Mesodermal cell (in vitro differentiated cells): ENCODE results near the gene SMIM27.
A peak's percentile ranks its signal among the peaks of the same experiment; 100 is the strongest.

Experiments used
- H3K27ac ChIP-seq: 2 replicates; pipeline ENCODE4 v1.7.0; 2013; ENCODE audit warnings: mild to moderate bottlenecking, low read depth, low read length, moderate library complexity; ENCODE audit not compliant: severe bottlenecking
- H3K36me3 ChIP-seq: 2 replicates; pipeline ENCODE4 v1.7.1; 2013; ENCODE audit warnings: mild to moderate bottlenecking, low read length, moderate library complexity; ENCODE audit not compliant: control insufficient read depth, insufficient read depth
- H3K4me1 ChIP-seq: one replicate; pipeline ENCODE4 v1.7.1; 2013; ENCODE audit warnings: mild to moderate bottlenecking, low read length; ENCODE audit not compliant: insufficient read depth, control insufficient read depth, poor library complexity, severe bottlenecking
- H3K4me3 ChIP-seq: 2 replicates; pipeline ENCODE4 v1.7.0; 2013; ENCODE audit warnings: low read length, control low read depth, mild to moderate bottlenecking; ENCODE audit not compliant: insufficient read depth, poor library complexity, severe bottlenecking; ENCODE audit errors: extremely low read depth
- H3K9me3 ChIP-seq: 2 replicates; pipeline ENCODE4 v1.7.1; 2013; ENCODE audit warnings: mild to moderate bottlenecking, low read length, moderate library complexity; ENCODE audit not compliant: control insufficient read depth
- WGBS, 2 experiments: methylation state at CpG; one replicate each; pipeline ENCODE4 v1.1.5; 2013; ENCODE audit warnings: missing lambda C conversion rate in 2 of 2; ENCODE audit not compliant: insufficient coverage in 2 of 2; 5-methylcytosine and 5-hydroxymethylcytosine counted together

Gene SMIM27

DNA sequence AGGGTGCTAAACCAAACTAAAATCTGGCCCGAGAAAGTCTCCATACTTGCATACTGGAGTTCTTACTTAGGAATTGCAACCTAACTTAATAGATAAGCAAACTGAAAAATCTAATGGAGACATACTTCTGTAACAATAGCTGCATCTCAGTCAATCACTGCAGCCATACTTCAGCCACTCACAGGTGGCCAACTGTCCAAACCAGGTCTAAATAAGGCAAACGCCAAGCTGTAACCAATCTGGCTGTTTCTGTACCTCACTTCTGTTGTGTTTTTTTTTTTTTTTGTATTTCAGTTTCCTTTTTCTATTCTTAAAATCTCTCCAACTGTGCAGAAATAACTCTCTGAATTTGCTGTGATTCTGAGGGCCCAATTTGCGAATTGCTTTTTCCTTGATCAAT, 25.2 kb downstream of the SMIM27 start:
- H3K36me3 ChIP-seq = no peaks in the 10 kb centered on the region
- no peaks in the 10 kb centered on the region for H3K9me3 ChIP-seq
- WGBS, 2 experiments = 83% methylated on average over 1 of the region's 3 CpGs; no CpG with 5 or more reads in 1 of the 2 experiments
- peaks cover 3% of the 10 kb centered on the region for H3K4me1 ChIP-seq
- H3K27ac ChIP-seq = no peak overlapping the region
- H3K4me3 ChIP-seq = no peak overlapping the region

DNA sequence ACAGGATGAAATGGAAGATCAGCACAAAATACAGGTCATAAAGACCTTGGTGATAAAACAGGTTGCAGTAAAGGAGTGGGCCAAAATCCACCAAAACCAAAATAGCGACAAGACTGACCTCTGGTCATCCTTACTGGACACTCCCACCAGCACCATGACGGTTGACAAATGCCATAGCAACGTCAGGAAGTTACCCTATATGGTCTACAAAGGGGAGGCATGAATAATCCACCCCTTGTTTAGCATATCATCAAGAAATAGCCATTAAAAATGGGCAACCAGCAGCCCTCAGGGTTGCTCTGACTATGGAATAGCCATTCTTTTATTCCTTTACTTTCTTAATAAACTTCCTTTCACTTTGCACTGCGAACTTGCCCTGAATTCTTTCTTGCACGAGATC, 26.8 kb downstream of the SMIM27 start:
- H3K36me3 ChIP-seq = no peaks in the 10 kb centered on the region
- no peaks in the 10 kb centered on the region for H3K9me3 ChIP-seq

GRCh38 chr9:32579706-32580331, 27.7 kb downstream of the SMIM27 start:
- Histone ChIP-seq H3K9me3 (no peaks in the 10 kb centered on the region), H3K36me3 (no peaks in the 10 kb centered on the region), H3K4me1 (peaks cover 3% of the 10 kb centered on the region), H3K4me3 (no peak overlapping the region), H3K27ac (no peak overlapping the region)
- 4% methylated on average over 3 of the region's 4 CpGs; no CpG with 5 or more reads in 1 of the 2 experiments for WGBS, 2 experiments

More for the DNA sequence above, 26.8 kb downstream of the SMIM27 start:
- H3K27ac ChIP-seq = no peak overlapping the region
- H3K4me3 ChIP-seq = no peak overlapping the region
- H3K4me1 ChIP-seq = peaks cover 3% of the 10 kb centered on the region
- 89 to 91% methylated on average over 4 of the region's 5 CpGs for WGBS, 2 experiments

DNA sequence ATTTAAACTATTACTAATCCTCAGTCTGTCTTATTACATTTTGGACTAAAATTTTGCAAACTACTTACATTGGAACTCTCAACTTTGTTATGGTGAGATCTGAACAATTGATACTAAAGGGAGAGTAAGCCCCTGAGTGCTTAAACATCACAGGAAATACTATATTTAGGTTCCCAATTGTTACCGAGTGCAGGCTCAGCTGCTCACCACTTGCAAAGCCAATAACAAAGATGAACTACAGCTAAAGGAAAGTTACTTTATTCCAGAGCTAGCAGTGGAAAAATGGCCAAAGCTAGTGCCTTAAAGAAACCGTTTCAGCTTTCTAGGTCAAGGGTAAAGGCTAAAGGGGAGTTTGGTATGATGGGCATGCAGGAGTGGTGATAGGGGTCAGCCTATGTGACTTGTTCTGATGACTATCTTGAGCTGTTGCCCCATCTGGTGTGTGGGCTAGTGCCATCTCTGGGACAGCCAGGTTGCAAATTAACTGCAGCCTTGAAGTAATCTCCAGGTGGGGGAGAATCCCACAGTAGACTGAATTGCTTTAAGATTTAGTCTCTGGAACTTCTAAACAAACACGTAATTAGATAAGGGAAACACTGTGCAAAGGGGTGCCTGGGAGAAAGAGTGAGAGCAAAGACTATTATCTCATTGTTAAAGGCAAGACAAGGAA, 28.6 kb downstream of the SMIM27 start:
- H3K36me3 ChIP-seq = no peaks in the 10 kb centered on the region
- H3K27ac ChIP-seq = peak overlapping the region; percentile 16
- no peak overlapping the region for H3K4me3 ChIP-seq
- 54 to 67% methylated on average over 1 to 2 of the region's 3 CpGs for WGBS, 2 experiments
- no peaks in the 10 kb centered on the region for H3K9me3 ChIP-seq
- peaks cover 3% of the 10 kb centered on the region for H3K4me1 ChIP-seq

DNA sequence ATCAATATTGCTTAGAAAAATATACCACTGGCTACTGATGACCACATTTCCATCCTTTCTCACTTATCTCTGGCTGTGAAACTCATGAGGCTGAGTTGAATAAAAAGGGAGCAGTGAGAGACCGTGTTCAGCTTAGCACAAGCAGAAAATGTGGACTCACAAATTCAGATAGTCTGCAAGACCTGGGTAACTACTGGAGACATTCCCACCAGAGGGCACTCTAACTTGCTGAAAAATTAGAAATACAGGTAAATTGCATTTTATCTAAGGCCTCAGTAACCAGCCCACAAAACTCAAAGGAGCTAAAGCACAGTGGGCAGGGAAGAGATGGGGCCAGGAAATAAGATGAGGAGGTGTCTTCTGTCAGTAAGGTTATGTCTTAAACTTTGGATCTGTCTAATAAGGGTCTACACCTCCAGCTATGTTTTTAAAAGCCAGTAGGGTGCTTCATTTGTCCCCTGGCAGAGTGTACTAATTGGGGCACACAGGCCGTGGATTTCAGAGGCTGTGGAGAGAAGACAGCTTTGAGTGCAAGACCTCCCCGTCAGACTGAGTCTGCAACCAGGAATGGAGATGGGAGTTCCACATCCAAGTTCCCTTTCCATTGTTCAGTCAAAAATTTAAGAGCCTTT, 29.5 kb downstream of the SMIM27 start:
- Histone ChIP-seq H3K27ac (no peak overlapping the region), H3K36me3 (no peaks in the 10 kb centered on the region)
- 71 to 73% methylated on average over 3 of the region's 3 CpGs for WGBS, 2 experiments

GRCh38 chr9:32584784-32585183, 32.7 kb downstream of the SMIM27 start:
- Histone ChIP-seq H3K27ac (no peak overlapping the region), H3K9me3 (no peaks in the 10 kb centered on the region)
- WGBS, 2 experiments = 62% methylated on average over 2 of the region's 2 CpGs; no CpG with 5 or more reads in 1 of the 2 experiments

More for the DNA sequence above, 29.5 kb downstream of the SMIM27 start:
- Histone ChIP-seq H3K4me3 (no peak overlapping the region), H3K4me1 (peaks cover 3% of the 10 kb centered on the region), H3K9me3 (no peaks in the 10 kb centered on the region)

GRCh38 chr9:32587901-32588300, 35.8 kb downstream of the SMIM27 start:
- Histone ChIP-seq H3K27ac (no peak overlapping the region), H3K4me1 (no peaks in the 10 kb centered on the region), H3K36me3 (no peaks in the 10 kb centered on the region), H3K4me3 (no peak overlapping the region), H3K9me3 (no peaks in the 10 kb centered on the region)

More at GRCh38 chr9:32584784-32585183, 32.7 kb downstream of the SMIM27 start:
- Histone ChIP-seq H3K4me3 (no peak overlapping the region), H3K4me1 (peaks cover 3% of the 10 kb centered on the region), H3K36me3 (no peaks in the 10 kb centered on the region)

- H3K4me3 ChIP-seq = no peak overlapping the region
- H3K27ac ChIP-seq = no peak overlapping the region
- 25 to 40% methylated on average over 2 to 3 of the region's 6 CpGs for WGBS, 2 experiments
- H3K36me3 ChIP-seq = no peaks in the 10 kb centered on the region
- no peaks in the 10 kb centered on the region for H3K9me3 ChIP-seq
- no peaks in the 10 kb centered on the region for H3K4me1 ChIP-seq
Measured at GRCh38 chr9:32589083-32589723, 37.1 kb downstream of the SMIM27 start.

GRCh38 chr9:32590476-32590875, 38.3 kb downstream of the SMIM27 start:
- WGBS, 2 experiments = 40% methylated on average over 1 of the region's 2 CpGs; no CpG with 5 or more reads in 1 of the 2 experiments
- H3K9me3 ChIP-seq = no peaks in the 10 kb centered on the region
- H3K4me3 ChIP-seq = no peak overlapping the region
- no peaks in the 10 kb centered on the region for H3K4me1 ChIP-seq
- H3K27ac ChIP-seq = no peak overlapping the region
- H3K36me3 ChIP-seq = no peaks in the 10 kb centered on the region

GRCh38 chr9:32590898-32591297, 38.8 kb downstream of the SMIM27 start:
- Histone ChIP-seq H3K4me1 (no peaks in the 10 kb centered on the region), H3K27ac (no peak overlapping the region)
- no CpG with 5 or more reads among the region's 1 CpG for WGBS, 2 experiments

More at GRCh38 chr9:32590898-32591297, 38.8 kb downstream of the SMIM27 start:
- H3K9me3 ChIP-seq = no peaks in the 10 kb centered on the region
- no peak overlapping the region for H3K4me3 ChIP-seq
- no peaks in the 10 kb centered on the region for H3K36me3 ChIP-seq
